Measurements from ENCODE around the gene NAALADL2. TPM values are rescaled to one million over a fixed set of nuclear protein-coding genes. Genes with fewer than 3 reads are reported as not detected.

NAALADL2 gene
- total and polyA plus RNA-seq, 2 of the 13 experiments (the other 11 are each of a cell fraction or from before 2014, with no cell fraction given): 0.08 TPM; not detected in 1

DNA sequence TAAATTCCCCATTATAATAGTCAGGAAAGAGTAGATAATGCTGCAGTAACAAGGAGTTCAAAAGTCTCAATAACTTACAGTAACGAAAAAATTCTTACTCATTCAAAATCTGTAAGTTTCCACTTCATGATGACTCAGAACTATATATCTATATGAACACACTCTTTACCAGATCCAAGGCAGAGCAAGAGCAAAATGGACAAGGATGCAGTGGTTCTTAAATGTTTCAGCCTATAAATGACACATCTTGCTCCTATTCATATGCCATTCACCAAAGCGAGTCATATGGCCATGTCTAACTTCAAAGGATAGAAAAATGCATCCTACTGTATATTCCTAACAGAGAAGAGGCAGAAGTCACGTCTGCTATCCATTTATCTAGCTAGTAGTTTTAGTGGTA, 787.7 kb downstream of the NAALADL2 start (continued):
- TF ChIP-seq, protein P1, sequence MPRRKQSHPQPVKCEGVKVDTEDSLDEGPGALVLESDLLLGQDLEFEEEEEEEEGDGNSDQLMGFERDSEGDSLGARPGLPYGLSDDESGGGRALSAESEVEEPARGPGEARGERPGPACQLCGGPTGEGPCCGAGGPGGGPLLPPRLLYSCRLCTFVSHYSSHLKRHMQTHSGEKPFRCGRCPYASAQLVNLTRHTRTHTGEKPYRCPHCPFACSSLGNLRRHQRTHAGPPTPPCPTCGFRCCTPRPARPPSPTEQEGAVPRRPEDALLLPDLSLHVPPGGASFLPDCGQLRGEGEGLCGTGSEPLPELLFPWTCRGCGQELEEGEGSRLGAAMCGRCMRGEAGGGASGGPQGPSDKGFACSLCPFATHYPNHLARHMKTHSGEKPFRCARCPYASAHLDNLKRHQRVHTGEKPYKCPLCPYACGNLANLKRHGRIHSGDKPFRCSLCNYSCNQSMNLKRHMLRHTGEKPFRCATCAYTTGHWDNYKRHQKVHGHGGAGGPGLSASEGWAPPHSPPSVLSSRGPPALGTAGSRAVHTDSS (CRISPR knock-in tag; conservative IDR thresholded peaks at IDR 0.05): no peak
- TF ChIP-seq ZNF552 (CRISPR knock-in tag; IDR thresholded peaks at IDR 0.05; ENCODE audit: borderline replicate concordance) (no peak), GFI1 (CRISPR knock-in tag; IDR thresholded peaks at IDR 0.05; ENCODE audit: borderline replicate concordance) (no peak), KDM5B (CRISPR knock-in tag; IDR thresholded peaks at IDR 0.05; ENCODE audit: borderline replicate concordance) (no peak), ZSCAN21 (CRISPR knock-in tag; IDR thresholded peaks at IDR 0.05; ENCODE audit: borderline replicate concordance) (no peak), MTA3 (CRISPR knock-in tag; IDR thresholded peaks at IDR 0.05) (no peak), EEA1 (CRISPR knock-in tag; IDR thresholded peaks at IDR 0.05; ENCODE audit: borderline replicate concordance) (no peak), ATM (IDR thresholded peaks at IDR 0.05; ENCODE audit: borderline replicate concordance) (no peak), ZNF337 (CRISPR knock-in tag; IDR thresholded peaks at IDR 0.05; ENCODE audit: borderline replicate concordance, low read depth) (no peak), ZBTB1 (CRISPR knock-in tag; IDR thresholded peaks at IDR 0.05; ENCODE audit: borderline replicate concordance) (no peak), ZNF598 (CRISPR knock-in tag; IDR thresholded peaks at IDR 0.05; ENCODE audit: borderline replicate concordance) (no peak), PCBP1 (IDR thresholded peaks at IDR 0.05; ENCODE audit: borderline replicate concordance, low read depth, low read length) (no peak), RFX1 (IDR thresholded peaks at IDR 0.05) (no peak), PREB (CRISPR knock-in tag; IDR thresholded peaks at IDR 0.05) (no peak), ZNF780A (CRISPR knock-in tag; IDR thresholded peaks at IDR 0.05) (no peak)
- TF ChIP-seq, protein P2, sequence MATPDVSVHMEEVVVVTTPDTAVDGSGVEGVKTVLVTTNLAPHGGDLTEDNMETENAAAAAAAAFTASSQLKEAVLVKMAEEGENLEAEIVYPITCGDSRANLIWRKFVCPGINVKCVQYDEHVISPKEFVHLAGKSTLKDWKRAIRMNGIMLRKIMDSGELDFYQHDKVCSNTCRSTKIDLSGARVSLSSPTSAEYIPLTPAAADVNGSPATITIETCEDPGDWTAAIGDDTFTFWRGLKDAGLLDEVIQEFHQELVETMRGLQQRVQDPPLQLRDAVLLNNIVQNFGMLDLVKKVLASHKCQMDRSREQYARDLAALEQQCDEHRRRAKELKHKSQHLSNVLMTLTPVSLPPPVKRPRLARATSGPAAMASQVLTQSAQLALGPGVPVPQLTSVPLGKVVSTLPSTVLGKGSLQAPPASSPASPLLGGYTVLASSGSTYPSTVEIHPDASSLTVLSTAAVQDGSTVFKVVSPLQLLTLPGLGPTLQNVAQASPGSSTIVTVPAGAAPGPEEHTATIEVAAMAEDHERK (CRISPR knock-in tag; IDR thresholded peaks at IDR 0.05; ENCODE audit: low read depth): no peak
